ENCODE data around the gene HYCC2. TPM values are rescaled to one million over a fixed set of nuclear protein-coding genes. Genes with fewer than 3 reads are reported as not detected.

The HYCC2 gene
- total RNA-seq: 10.9 and 15.9 TPM in 2 replicates

GRCh38 chr2:201071479-201072200 lies at the start of gene HYCC2, which contains the start of gene NDUFB3:
Gene HYCC2, minus strand, starts transcription at chr2:201071671. Its CDS starts 47,662 bp downstream, at chr2:201024009.
Gene NDUFB3, plus strand, starts transcription at chr2:201072001. Its CDS starts 6,882 bp downstream, at chr2:201078883.

GRCh38 chr2:201116115-201116958 lies 44.9 kb upstream of the HYCC2 start, which contains the start of gene CFLAR:
Gene CFLAR, plus strand, starts transcription at chr2:201116164. Its CDS starts 13,702 bp downstream, at chr2:201129866.

Small RNA genes within 50 kb of the gene (small RNA-seq; reads per million reads assigned to genes)
- not detected for gene RNU6-1206P

Other genes with a start within 250 kb of the HYCC2 start
- gene CLK1, start 207.0 kb downstream of the HYCC2 start, total RNA-seq: 39.1 TPM in 2 replicates
- gene PPIL3, start 182.6 kb downstream of the HYCC2 start, total RNA-seq: 19.0 and 40.2 TPM in 2 replicates
- 15.3 and 16.9 TPM in 2 replicates for gene NIF3L1, start 182.3 kb downstream of the HYCC2 start, total RNA-seq
- gene ORC2, start 108.0 kb downstream of the HYCC2 start, total RNA-seq: 15.6 and 16.2 TPM in 2 replicates
- gene NDUFB3, start 330 bp upstream of the HYCC2 start, total RNA-seq: 18.5 and 23.8 TPM in 2 replicates
- 135 and 157 TPM in 2 replicates for gene CFLAR, start 44.5 kb upstream of the HYCC2 start, total RNA-seq
- gene CASP10, start 111.5 kb upstream of the HYCC2 start, total RNA-seq: 3.1 and 5.7 TPM in 2 replicates
- 28.6 and 29.4 TPM in 2 replicates for gene CASP8, start 188.9 kb upstream of the HYCC2 start, total RNA-seq

All from hair follicle dermal papilla cell (primary cell).